HG02623 (cell line): Measurements from ENCODE around the gene RABL6.

ENCODE experiments used
- ATAC-seq: cut with Tn5 transposase; IDR thresholded peaks from one replicate; pipeline ENCODE4 v1.9.1; 2021; ENCODE audit warnings: moderate library complexity; ENCODE audit not compliant: unreplicated experiment

The RABL6 gene

GRCh38 chr9:136814725-136815421 lies 7.1 kb downstream of the RABL6 start:
- ATAC-seq, result no peak

- no peak for ATAC-seq
Observed at GRCh38 chr9:136815422-136815782, 7.7 kb downstream of the RABL6 start.

DNA sequence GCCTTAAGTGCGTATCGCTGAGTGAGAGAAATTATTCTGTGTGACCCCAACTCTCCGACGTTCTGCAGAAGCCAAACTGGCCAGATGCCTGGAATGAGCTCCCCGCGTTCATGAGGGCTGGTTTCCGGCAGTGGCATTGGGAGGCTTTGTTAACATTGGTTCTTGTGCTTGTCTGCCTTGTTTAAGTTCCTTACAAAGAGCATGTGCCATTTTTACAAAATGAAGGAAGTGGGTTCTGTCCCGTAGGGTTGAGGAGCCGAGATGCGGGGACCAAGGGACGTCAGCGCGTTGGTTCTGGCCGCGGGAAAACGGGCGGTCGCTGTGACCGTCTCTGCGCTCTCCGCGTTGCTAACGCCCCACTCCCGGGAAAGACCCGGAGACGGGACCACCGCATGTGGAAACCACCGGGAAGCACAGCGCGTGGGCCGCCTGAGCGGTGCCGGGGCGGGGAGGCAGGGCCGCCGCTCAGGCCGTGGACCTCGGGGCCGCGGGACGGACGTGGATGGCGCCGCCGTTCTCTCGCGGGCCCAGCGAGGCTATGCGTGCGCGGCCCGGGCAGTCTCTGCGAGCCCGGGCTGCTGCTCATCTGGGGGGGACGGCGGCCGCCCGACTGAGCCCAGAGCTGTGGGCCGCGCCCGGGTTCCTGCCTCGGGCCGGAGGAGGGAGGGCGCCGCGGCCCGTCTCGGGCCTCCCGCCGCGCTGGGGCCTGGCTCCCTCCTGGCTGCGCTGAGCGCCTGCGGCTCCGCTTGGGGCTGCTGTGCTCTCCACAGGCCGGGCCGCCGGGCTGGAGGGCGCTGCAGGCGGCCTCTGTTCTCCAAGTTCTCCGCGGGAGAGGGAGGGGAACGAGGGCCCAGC lies 13.4 kb downstream of the RABL6 start:
- no peak for ATAC-seq

DNA sequence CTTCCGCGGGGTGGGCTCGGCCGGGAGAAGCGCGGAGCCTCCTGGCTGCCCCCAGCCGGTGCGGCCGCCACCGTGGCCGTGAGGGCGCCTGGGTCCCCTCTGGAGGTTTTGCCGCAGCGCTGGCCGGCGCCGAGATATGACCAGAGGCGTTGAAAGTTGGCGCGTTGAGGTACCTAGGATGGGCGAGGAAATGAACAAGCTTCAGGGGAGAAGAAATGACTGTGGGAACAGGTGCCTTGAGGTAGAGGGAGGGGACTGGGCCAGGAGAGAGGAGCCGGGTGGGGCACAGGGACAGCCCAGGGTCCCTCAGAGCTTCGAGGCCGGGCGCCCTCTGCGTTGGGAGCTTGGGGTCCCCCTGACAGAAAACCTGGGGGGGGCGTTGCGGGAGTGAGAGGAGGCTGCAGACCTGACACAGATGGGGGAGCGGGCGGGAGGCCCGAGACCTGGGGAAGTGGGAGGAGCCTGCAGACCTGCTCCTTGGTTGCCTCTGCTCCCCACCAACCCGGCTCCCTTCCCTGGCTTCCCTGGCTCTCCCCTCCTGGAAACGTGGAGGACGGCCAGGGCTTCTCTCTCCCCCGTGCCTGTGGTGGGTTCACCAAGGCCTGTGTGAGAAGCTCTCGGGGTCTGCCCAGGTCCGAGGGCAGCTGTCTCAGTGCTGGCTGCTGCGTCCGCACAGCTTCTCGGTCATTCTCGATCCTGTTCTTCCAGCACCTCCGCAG lies 14.2 kb downstream of the RABL6 start:
- ATAC-seq, result no peak

DNA sequence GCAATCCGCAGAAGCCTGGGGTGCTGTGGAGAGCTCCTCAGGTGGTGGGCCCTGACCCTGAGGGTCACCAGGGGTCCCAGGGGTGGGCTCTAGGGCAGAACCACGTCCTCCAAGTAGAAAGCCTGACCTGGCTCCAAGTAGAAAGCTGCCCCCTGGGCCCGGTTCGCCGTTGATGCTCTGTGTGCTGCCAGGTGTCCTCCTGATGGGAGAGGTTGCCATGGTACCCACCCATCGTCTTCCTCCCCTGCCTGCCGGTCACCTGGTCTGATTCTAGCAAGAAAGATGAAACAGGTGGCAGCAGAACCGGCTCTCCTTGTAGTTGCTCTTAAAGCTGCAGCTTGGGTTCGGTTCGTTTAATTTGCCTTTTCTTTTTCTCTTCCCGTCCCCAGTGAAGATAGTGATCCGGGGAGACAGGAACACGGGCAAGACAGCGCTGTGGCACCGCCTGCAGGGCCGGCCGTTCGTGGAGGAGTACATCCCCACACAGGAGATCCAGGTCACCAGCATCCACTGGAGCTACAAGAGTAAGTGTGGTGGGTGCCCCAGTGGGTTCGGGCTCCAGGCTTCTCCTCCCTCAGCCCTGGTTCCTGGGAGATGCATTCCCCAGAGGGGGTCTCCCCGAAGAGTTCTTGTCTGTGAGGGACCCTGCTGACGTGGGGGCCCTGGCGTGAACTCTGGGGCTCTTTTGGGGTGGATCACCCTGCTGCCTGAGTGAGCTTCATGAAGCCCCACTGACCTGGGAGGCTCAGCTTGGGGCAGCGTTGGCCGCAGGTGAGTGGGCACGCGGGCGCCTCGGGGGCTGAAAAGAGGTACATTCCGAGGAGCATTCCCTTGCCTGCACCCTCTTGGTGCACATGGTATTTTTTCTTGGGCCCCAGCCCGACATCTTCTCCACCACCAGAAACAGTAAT lies 15.6 kb downstream of the RABL6 start:
- no peak for ATAC-seq

- ATAC-seq, result no peak
Observed at GRCh38 chr9:136824496-136825225, 16.9 kb downstream of the RABL6 start.

- ATAC-seq, result no peak
Observed at GRCh38 chr9:136825295-136826187, 17.8 kb downstream of the RABL6 start.

DNA sequence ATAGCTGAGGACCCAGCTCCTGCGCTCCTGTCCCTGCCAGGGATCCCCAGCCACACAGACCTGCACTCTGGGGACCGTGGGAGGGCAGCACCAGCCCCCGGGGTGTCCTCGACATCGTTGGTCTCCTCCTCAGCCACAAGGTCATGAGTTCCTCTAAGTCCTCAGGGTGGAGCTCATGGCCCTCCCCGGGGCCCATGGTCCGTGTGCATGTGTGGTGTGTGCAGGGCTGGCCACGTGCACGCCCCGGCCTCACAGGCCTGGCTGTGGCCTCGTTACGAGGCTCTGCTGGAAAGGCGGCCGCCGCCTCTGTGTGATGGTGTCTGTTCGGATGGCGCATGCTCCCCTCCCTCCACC lies 18.4 kb downstream of the RABL6 start:
- no peak for ATAC-seq

- no peak for ATAC-seq
Observed at GRCh38 chr9:136826703-136827582, 19.2 kb downstream of the RABL6 start.

DNA sequence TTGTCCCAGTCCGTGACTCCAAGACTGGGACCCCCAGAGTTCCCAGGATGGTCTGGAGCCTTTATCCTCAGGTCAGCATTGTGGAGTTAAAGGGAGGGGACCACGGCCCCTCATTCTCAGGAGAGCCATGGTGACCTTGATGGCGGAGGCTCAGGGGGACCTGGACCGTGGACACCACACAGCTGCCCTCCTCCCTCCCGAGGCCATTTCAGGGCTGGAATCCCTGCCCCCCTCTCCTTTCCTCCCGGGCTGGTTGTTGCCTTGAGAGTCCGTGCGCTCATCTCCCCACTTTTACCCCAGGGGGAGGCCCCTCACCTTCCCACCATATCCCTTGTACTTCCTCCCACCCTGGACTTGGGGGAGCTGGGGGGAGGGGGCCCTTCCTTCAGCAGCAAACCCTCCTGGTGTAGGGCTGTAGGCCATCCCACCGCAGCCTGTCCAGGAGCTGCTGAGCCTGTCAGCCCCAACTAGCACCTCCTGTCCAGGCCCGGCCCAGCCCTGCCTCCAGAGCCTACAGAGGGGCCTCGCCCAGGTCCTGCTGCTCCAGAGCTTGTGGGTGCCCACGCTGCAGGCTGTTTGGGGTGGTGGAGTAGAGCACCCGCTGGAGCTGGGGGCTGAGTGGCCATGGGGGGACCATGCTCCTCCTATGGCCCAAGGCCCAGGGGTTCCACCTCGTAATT lies 20.2 kb downstream of the RABL6 start:
- no peak for ATAC-seq

- no peak for ATAC-seq
Observed at GRCh38 chr9:136828474-136829140, 20.9 kb downstream of the RABL6 start.

GRCh38 chr9:136829412-136829811 lies 21.7 kb downstream of the RABL6 start:
- ATAC-seq, result no peak

DNA sequence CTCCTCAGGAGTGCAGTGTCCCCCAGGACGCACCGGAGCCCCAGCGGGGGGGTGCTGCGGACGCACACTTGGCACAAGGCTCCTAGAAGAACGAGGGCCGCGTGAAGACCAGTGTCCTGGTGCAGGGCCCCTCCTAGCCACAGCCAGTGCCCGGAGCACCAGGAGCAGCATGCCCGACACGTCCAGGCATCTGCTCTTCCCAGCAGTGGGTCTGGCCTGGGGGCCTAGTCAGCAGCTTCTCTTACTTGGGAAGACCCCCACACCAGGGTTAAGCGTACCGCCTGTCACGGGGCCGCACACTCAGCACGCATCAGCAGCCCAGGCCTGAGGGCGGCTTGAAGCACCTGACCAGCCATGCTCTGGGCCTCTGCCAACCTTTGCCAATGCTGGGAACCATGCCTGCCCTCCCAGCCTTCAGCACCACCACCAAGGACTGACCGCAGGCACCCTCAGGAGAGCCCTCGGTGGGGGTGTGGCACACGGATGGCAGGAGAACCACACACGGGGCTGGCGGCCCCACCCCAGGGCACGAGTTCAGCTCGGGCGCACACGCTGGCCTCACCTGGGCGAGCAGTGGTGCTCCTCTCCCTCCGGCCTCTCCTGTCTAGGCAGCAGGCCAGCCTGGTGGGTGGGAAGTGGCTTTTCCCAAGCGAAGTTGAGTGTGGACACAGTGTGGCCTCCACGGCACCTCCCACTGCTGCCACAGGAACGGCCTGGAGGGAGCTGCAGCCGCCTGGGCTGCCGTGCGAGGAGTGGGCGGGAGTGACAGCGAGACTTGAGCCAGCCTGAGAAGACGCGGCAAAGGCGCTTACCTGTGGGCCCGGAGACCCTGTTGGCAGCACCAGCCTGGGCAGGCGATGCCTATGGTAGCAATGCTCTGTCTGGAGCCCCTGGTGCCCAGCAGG lies 22.5 kb downstream of the RABL6 start:
- ATAC-seq, result no peak

GRCh38 chr9:136831002-136831719 lies 23.4 kb downstream of the RABL6 start:
- ATAC-seq, result no peak

GRCh38 chr9:136831720-136832104 lies 24.0 kb downstream of the RABL6 start:
- no peak for ATAC-seq
